ENCODE data around the gene TANGO2. TPM values are rescaled to one million over a fixed set of nuclear protein-coding genes. Genes with fewer than 3 reads are reported as not detected.

The TANGO2 gene
- total and polyA plus RNA-seq, 9 of the 15 experiments (the other 6 are each of a cell fraction or from before 2014, with no cell fraction given): 15.5 to 94.9 (median 70.1) TPM

DNA sequence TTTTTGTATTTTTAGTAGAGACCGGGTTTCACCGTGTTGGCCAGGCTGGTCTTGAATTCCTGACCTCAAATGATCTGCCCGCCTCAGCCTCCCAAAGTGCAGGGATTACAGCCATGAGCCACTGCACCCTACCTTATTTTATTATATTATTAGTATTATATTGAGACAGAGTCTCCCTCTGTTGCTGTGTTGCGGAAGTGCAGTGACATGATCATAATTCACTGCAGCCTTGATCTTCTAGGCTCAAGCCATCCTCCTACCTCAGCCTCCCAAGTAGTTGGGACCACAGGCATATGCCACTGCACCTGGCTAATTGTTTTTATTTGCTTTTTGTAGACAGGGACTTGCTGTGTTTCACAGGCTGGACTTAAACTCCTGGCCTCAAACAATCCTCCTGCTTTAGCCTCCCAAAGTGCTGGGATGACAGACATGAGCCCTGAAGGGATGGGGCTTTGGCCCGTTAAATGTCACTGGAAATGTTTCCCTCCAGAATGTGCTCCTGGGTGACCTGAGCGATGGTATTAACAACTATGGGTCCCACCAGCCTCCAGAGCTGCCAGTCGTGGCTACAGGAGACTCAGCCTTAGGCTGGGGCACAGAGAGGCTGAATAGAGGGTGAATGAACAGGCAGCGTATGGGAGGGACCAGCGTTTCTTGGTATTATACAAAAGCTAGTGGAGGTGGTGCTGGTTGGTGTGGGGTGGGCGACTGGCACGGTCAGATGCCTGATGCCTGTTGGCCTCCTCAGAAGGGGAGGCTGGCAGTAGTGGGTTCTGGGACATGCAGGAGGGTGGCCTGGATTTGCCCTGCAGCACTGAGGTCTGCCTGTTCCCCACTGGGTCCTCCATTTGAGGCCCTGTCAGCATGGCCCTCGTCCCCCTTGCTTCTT lies 7.3 kb downstream of the TANGO2 start (continued):
- TF ChIP-seq, protein P1, sequence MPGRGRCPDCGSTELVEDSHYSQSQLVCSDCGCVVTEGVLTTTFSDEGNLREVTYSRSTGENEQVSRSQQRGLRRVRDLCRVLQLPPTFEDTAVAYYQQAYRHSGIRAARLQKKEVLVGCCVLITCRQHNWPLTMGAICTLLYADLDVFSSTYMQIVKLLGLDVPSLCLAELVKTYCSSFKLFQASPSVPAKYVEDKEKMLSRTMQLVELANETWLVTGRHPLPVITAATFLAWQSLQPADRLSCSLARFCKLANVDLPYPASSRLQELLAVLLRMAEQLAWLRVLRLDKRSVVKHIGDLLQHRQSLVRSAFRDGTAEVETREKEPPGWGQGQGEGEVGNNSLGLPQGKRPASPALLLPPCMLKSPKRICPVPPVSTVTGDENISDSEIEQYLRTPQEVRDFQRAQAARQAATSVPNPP (IDR thresholded peaks at IDR 0.05; ENCODE audit: borderline replicate concordance, insufficient read depth, insufficient read length): no peak
- TF ChIP-seq, protein P2, sequence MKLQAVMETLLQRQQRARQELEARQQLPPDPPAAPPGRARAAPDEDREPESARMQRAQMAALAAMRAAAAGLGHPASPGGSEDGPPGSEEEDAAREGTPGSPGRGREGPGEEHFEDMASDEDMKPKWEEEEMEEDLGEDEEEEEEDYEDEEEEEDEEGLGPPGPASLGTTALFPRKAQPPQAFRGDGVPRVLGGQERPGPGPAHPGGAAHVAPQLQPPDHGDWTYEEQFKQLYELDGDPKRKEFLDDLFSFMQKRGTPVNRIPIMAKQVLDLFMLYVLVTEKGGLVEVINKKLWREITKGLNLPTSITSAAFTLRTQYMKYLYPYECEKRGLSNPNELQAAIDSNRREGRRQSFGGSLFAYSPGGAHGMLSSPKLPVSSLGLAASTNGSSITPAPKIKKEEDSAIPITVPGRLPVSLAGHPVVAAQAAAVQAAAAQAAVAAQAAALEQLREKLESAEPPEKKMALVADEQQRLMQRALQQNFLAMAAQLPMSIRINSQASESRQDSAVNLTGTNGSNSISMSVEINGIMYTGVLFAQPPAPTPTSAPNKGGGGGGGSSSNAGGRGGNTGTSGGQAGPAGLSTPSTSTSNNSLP (IDR thresholded peaks at IDR 0.05; ENCODE audit: borderline replicate concordance, low read depth, low read length): peak; percentile 98
- TF ChIP-seq ZNF408 (CRISPR knock-in tag; IDR thresholded peaks at IDR 0.05; ENCODE audit: low read depth) (no peak), ZNF384 (IDR thresholded peaks at IDR 0.05; ENCODE audit: low read depth, low read length) (no peak), RBM39 (optimal IDR thresholded peaks at IDR 0.05; ENCODE audit: low read depth, low read length) (peak; percentile 81), RAD21 (CRISPR knock-in tag; conservative IDR thresholded peaks at IDR 0.05 in 1 of 2, IDR thresholded peaks at IDR 0.05 in 1 of 2) (peak in 1 of 2 experiments; percentile 73; a peak in 3 of 4 replicates), NR4A1 (CRISPR knock-in tag; IDR thresholded peaks at IDR 0.05) (0 out of 2 replicates have a peak, but pooled peaks have one; percentile 14), NR4A1 (tag; IDR thresholded peaks at IDR 0.05) (no peak)
- TF ChIP-seq, protein P3, sequence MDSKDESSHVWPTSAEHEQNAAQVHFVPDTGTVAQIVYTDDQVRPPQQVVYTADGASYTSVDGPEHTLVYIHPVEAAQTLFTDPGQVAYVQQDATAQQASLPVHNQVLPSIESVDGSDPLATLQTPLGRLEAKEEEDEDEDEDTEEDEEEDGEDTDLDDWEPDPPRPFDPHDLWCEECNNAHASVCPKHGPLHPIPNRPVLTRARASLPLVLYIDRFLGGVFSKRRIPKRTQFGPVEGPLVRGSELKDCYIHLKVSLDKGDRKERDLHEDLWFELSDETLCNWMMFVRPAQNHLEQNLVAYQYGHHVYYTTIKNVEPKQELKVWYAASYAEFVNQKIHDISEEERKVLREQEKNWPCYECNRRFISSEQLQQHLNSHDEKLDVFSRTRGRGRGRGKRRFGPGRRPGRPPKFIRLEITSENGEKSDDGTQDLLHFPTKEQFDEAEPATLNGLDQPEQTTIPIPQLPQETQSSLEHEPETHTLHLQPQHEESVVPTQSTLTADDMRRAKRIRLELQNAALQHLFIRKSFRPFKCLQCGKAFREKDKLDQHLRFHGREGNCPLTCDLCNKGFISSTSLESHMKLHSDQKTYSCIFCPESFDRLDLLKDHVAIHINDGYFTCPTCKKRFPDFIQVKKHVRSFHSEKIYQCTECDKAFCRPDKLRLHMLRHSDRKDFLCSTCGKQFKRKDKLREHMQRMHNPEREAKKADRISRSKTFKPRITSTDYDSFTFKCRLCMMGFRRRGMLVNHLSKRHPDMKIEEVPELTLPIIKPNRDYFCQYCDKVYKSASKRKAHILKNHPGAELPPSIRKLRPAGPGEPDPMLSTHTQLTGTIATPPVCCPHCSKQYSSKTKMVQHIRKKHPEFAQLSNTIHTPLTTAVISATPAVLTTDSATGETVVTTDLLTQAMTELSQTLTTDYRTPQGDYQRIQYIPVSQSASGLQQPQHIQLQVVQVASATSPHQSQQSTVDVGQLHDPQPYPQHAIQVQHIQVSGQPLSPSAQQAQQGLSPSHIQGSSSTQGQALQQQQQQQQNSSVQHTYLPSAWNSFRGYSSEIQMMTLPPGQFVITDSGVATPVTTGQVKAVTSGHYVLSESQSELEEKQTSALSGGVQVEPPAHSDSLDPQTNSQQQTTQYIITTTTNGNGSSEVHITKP (IDR thresholded peaks at IDR 0.05; ENCODE audit: partially characterized antibody): no peak
- TF ChIP-seq, protein P4, sequence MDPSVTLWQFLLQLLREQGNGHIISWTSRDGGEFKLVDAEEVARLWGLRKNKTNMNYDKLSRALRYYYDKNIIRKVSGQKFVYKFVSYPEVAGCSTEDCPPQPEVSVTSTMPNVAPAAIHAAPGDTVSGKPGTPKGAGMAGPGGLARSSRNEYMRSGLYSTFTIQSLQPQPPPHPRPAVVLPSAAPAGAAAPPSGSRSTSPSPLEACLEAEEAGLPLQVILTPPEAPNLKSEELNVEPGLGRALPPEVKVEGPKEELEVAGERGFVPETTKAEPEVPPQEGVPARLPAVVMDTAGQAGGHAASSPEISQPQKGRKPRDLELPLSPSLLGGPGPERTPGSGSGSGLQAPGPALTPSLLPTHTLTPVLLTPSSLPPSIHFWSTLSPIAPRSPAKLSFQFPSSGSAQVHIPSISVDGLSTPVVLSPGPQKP (CRISPR knock-in tag; IDR thresholded peaks at IDR 0.05): no peak

Measured in K562 (cell line).